Measurements from ENCODE around the gene PPP3R2.

The PPP3R2 gene, protein sequence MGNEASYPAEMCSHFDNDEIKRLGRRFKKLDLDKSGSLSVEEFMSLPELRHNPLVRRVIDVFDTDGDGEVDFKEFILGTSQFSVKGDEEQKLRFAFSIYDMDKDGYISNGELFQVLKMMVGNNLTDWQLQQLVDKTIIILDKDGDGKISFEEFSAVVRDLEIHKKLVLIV

DNA sequence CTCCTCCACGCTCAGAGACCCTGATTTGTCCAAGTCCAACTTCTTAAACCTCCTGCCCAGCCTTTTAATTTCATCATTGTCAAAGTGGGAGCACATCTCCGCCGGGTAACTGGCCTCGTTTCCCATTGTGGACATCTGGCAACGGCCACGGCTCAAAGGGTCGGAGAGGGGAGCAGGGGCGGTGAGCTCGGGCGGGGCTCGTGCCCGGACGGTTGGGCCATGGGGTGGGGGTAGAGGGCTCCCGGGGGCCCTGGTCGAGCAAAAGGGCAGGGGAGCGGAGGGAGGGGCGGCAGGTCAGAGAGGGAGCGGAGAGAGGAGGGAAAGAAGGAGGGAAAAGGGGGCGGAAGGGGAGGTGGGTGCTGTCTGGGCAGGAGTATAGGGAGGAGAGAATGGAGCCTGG, at the start of gene PPP3R2:
Gene PPP3R2 (minus strand): TSS at position 174 of the 400 bp plus-strand sequence. CDS start 48 bp downstream, at position 126.
- DNase-seq (ENCODE audit: low read depth), result no peak
- TF ChIP-seq, protein P1, sequence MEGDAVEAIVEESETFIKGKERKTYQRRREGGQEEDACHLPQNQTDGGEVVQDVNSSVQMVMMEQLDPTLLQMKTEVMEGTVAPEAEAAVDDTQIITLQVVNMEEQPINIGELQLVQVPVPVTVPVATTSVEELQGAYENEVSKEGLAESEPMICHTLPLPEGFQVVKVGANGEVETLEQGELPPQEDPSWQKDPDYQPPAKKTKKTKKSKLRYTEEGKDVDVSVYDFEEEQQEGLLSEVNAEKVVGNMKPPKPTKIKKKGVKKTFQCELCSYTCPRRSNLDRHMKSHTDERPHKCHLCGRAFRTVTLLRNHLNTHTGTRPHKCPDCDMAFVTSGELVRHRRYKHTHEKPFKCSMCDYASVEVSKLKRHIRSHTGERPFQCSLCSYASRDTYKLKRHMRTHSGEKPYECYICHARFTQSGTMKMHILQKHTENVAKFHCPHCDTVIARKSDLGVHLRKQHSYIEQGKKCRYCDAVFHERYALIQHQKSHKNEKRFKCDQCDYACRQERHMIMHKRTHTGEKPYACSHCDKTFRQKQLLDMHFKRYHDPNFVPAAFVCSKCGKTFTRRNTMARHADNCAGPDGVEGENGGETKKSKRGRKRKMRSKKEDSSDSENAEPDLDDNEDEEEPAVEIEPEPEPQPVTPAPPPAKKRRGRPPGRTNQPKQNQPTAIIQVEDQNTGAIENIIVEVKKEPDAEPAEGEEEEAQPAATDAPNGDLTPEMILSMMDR (IDR thresholded peaks at IDR 0.05; ENCODE audit: control insufficient read depth, extremely low read depth, insufficient read depth), result no peak
- no peak within 1 kb of the TSS for H3K4me3 ChIP-seq (ENCODE audit: low read depth, low read length)

DNA sequence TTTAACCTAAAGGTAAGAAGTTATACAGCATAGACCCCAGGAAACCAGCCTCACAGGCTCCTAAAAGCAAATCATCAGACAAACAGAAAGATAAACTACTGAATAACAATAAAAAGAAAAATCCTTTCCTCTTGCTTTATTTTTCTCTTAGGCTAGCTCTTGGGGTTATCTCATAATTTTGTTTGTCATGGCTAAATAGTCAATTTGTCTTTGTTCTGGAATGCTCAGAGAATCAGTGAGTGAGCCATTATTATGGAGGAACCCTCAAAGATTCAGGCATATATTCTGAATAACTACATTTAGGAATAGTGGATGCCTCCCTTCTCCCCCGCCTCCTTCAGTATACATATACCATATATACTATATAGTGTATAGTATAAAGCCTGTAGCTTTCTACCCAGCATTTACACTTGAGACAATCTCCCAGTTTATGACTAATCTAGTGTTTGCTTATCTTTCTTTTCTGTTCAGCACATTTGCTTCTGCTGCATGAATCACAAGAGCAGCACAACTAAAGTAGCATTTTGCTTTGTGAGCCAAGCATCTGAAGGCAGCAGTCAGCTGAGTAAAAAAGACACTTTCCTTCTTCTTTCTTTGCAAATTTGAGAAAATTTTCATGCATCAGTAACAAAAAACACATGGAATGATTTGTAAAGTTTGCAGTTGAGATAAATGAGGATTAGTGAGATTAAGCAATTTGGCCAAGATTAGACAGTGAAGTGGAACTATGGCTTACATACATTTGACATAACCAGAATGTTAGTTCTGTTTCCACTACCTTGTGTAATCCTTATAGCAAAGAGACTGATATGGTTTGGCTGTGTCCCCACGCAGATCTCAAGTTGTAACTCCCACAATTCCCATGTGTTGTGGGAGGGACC, 45.3 kb upstream of the PPP3R2 start:
- TF ChIP-seq, protein P1 (IDR thresholded peaks at IDR 0.05; ENCODE audit: control insufficient read depth, extremely low read depth, insufficient read depth), result no peak
- DNase-seq (ENCODE audit: low read depth), result no peak
- no peak overlapping the region for H3K4me3 ChIP-seq (ENCODE audit: low read depth, low read length)

DNA sequence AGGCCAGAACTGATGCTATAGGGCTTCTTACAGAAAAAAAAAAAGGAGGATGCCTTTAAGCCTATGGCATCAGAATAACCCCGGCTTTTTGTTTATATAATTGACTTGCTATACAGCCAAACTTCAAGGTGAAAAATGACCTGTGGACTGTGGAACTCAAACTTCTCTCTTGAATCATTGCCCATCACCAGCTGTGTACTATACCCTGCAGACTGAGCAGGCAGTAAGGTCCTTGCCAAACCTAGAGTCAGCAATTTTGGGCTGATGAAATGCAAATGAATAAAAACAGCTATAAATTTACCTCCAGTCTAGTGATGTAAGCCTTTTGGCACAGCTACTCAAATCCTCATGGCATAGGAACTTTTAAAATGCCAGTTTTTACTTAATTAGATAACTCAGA, 44.5 kb upstream of the PPP3R2 start:
- TF ChIP-seq, protein P1 (IDR thresholded peaks at IDR 0.05; ENCODE audit: control insufficient read depth, extremely low read depth, insufficient read depth), result no peak
- peak; percentile 42 for DNase-seq (ENCODE audit: low read depth)
- no peak overlapping the region for H3K4me3 ChIP-seq (ENCODE audit: low read depth, low read length)

DNA sequence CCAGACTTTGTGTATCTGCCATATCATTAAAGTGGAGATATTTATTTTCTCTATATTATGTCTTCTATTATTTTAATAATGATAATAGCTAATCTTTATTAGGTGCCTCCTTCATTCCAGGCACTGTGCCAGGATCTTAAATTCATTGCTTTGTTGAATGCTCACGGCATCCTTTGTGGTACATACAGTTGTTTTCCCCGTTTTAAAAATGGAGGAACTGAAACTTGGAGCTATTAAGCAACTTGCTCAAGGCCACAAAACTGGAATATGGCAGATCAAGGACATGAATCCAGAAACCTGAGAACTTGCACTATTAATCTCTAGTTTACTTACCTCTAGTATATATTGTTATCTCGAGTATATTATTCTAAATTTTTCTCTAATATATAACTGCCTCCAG, 41.5 kb upstream of the PPP3R2 start:
- no peak overlapping the region for H3K4me3 ChIP-seq (ENCODE audit: low read depth, low read length)
- TF ChIP-seq, protein P1 (IDR thresholded peaks at IDR 0.05; ENCODE audit: control insufficient read depth, extremely low read depth, insufficient read depth), result no peak
- no peak for DNase-seq (ENCODE audit: low read depth)

DNA sequence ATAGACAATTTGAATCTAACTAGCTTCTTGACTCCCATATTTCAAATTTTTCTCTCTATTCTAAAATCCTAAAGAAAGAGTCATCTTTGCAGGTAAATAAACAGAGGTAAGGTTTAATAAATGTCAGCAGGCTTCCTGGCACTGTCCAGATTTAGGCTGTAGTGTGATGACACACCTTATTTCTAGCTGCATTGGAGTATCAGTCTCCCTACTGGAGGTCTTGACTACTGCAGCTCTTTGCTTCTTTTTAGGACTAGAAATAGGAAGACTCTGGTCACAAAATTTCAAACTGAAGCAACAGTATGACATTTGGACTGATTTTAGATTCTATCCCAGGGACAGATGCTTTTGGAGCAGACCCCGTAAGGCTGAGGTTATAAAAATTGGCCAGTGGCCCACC, 40.7 kb upstream of the PPP3R2 start:
- DNase-seq (ENCODE audit: low read depth), result no peak
- no peak overlapping the region for H3K4me3 ChIP-seq (ENCODE audit: low read depth, low read length)
- TF ChIP-seq, protein P1 (IDR thresholded peaks at IDR 0.05; ENCODE audit: control insufficient read depth, extremely low read depth, insufficient read depth), result no peak

DNA sequence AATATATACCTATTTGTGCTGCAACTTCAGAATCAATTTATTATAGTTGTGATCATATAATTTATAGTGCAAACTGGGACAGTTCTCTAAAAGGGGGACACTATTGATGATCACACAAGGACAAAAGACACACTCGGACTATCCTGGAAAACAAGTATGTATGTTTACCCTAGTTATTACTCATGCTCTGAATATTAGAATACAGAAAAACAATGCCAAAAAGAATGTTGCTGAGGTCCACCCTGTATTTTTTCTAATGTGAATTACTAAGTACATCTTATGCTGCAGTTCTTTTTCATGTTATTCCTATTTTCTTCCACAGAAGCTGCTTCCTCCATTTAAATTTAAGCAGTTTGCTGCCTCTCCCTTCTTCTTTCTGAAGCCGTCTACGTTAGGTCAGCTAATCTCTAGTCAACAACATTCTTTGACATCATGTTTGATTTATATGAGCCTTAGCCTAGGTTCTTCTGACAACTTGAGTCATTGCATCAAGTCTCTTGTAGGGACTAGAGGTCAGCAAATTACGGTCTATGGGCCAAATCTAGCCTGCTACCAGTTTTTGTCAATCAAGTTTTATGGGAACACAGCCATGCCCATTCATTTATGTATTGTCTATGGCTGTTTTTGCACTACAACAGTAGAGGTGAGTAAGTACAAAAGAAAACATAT, 40.1 kb upstream of the PPP3R2 start:
- no peak for DNase-seq (ENCODE audit: low read depth)
- H3K4me3 ChIP-seq (ENCODE audit: low read depth, low read length), result no peak overlapping the region
- TF ChIP-seq, protein P1 (IDR thresholded peaks at IDR 0.05; ENCODE audit: control insufficient read depth, extremely low read depth, insufficient read depth), result no peak
